A549 (cell line): ENCODE results near the gene SRP9. TPM values are rescaled to one million over a fixed set of nuclear protein-coding genes. Genes with fewer than 3 reads are reported as not detected.

Experiments used
- ATAC-seq, 2 experiments: fragments of 200-7000 bp in 1 of 2; fragments of >200 bp in 1 of 2; cut with Nextera tagmentation in 1 of 2; cut with Tn5 transposase in 1 of 2; 3 replicates each; pipeline versions ENCODE4 v1.8.0 to v1.9.1; 2018 to 2020; ENCODE audit warnings: mild to moderate bottlenecking in 1 of 2, moderate library complexity in 1 of 2
- CTCF ChIA-PET: fragments of 300-600 bp; sonication (Branson Sonifier 250); formaldehyde crosslinking; extraction: SDS; loops from one replicate; lab custom pipeline; 2021; ENCODE audit warnings: antibody characterized with exemption, inconsistent platforms; lab: Yijun Ruan, JAX
- POLR2A ChIA-PET: fragments of 350-600 bp; formaldehyde crosslinking; extraction: SDS; loops from one replicate; lab custom pipeline; 2021; ENCODE audit warnings: antibody characterized with exemption, inconsistent platforms; lab: Yijun Ruan, JAX
- DNase-seq, 2 experiments: peaks; one replicate each; pipeline versions ENCODE4 v3.0.0 to v3.0.0-alpha.2; 2011 to 2016; ENCODE audit warnings: low read depth in 1 of 2, low spot score in 1 of 2
- FAIRE-seq: peaks from 2 replicates; lab custom pipeline; 2011; peaks lifted over from hg19 to GRCh38; lab: Jason Lieb, UNC
- H3K27ac ChIP-seq, 2 experiments: fragments of >200 bp; sonication (Bioruptor Twin); formaldehyde crosslinking; 3 replicates each; pipeline ENCODE4 v1.5.1; 2016 to 2017
- H3K4me1 ChIP-seq: fragments of >200 bp; sonication (Bioruptor Twin); formaldehyde crosslinking; 3 replicates; pipeline ENCODE4 v1.6.1; 2016
- H3K4me2 ChIP-seq: fragments of >200 bp; sonication (Bioruptor Twin); formaldehyde crosslinking; 3 replicates; pipeline ENCODE4 v1.6.1; 2016
- H3K4me3 ChIP-seq: fragments of >200 bp; sonication (Bioruptor Twin); formaldehyde crosslinking; 3 replicates; pipeline ENCODE4 v1.5.1; 2016
- H3K9me3 ChIP-seq: fragments of >200 bp; sonication (Bioruptor Twin); formaldehyde crosslinking; 3 replicates; pipeline ENCODE4 v1.6.1; 2016
- CBX2 ChIP-seq: fragments of 200-600 bp; sonication (generic); IDR thresholded peaks from 2 replicates; pipeline ENCODE4 v1.6.1; 2016; ENCODE audit warnings: low read depth, mild to moderate bottlenecking, borderline replicate concordance
- CBX8 ChIP-seq: fragments of 200-600 bp; sonication (generic); IDR thresholded peaks from 2 replicates; pipeline ENCODE4 v1.6.1; 2016
- CEBPB ChIP-seq, 2 experiments: fragments of >200 bp in 1 of 2; sonication (Bioruptor Twin) in 1 of 2; formaldehyde crosslinking in 1 of 2; IDR thresholded peaks; 2 replicates each; pipeline ENCODE4 v1.6.1; 2012 to 2016
- EHMT2 ChIP-seq: fragments of 200-600 bp; sonication (generic); IDR thresholded peaks from 2 replicates; pipeline ENCODE4 v1.6.1; 2016; ENCODE audit warnings: antibody characterized with exemption, low read depth, mild to moderate bottlenecking, moderate library complexity
- EP300 ChIP-seq, 2 experiments: fragments of >200 bp; sonication (Bioruptor Twin); formaldehyde crosslinking; IDR thresholded peaks; 2 replicates in 1 of 2; 3 replicates in 1 of 2; pipeline ENCODE4 v1.6.1; 2016 to 2017
- ESRRA ChIP-seq: fragments of 150-350 bp; IDR thresholded peaks from 2 replicates; pipeline ENCODE4 v1.6.1; 2014; ENCODE audit warnings: mild to moderate bottlenecking, low read length, borderline replicate concordance
- GATA3 ChIP-seq: IDR thresholded peaks from 2 replicates; pipeline ENCODE4 v1.6.1; 2012; ENCODE audit warnings: borderline replicate concordance
- HDAC2 ChIP-seq: fragments of 200-600 bp; sonication (generic); IDR thresholded peaks from 2 replicates; pipeline ENCODE4 v1.6.1; 2016
- HEYL ChIP-seq: fragments of 250-450 bp; sonication (Bioruptor Pico); IDR thresholded peaks from 2 replicates; pipeline ENCODE4 v1.8.0; 2021; ENCODE audit warnings: mild to moderate bottlenecking, moderate library complexity
- HOXB13 ChIP-seq: fragments of 250-450 bp; sonication (Bioruptor Pico); IDR thresholded peaks from 2 replicates; pipeline ENCODE4 v1.5.0; 2020; ENCODE audit warnings: low read depth, mild to moderate bottlenecking, moderate library complexity
- HOXB5 ChIP-seq: fragments of 250-450 bp; sonication (Bioruptor Pico); IDR thresholded peaks from 2 replicates; pipeline ENCODE4 v1.5.0; 2020; ENCODE audit warnings: mild to moderate bottlenecking, moderate library complexity
- JUN ChIP-seq, 2 experiments: fragments of >200 bp; sonication (Bioruptor Twin); formaldehyde crosslinking; IDR thresholded peaks; 2 replicates in 1 of 2; 3 replicates in 1 of 2; pipeline ENCODE4 v1.6.1; 2016 to 2017
- KDM5A ChIP-seq: fragments of 200-600 bp; sonication (generic); IDR thresholded peaks from 2 replicates; pipeline ENCODE4 v1.6.1; 2016; ENCODE audit warnings: antibody characterized with exemption, mild to moderate bottlenecking
- PHF8 ChIP-seq: fragments of 200-600 bp; sonication (generic); IDR thresholded peaks from 2 replicates; pipeline ENCODE4 v1.6.1; 2016; ENCODE audit warnings: low read depth, mild to moderate bottlenecking, antibody characterized with exemption, moderate library complexity, borderline replicate concordance
- RAD21 ChIP-seq, 2 experiments: fragments of >200 bp in 1 of 2; sonication (Bioruptor Twin) in 1 of 2; formaldehyde crosslinking in 1 of 2; IDR thresholded peaks in 1 of 2; conservative IDR thresholded peaks in 1 of 2; 2 replicates in 1 of 2; 3 replicates in 1 of 2; pipeline ENCODE4 v1.6.1; 2012 to 2018; ENCODE audit warnings: inconsistent platforms in 1 of 2
- RCOR1 ChIP-seq: fragments of 150-350 bp; IDR thresholded peaks from 2 replicates; pipeline ENCODE4 v1.6.1; 2014; ENCODE audit warnings: antibody characterized with exemption, low read length, low read depth
- RFX5 ChIP-seq: fragments of 450-650 bp; IDR thresholded peaks from 2 replicates; pipeline ENCODE4 v1.7.1; 2014; ENCODE audit warnings: antibody characterized with exemption, mild to moderate bottlenecking, moderate library complexity
- SMC3 ChIP-seq: fragments of >200 bp; sonication (Bioruptor Twin); formaldehyde crosslinking; IDR thresholded peaks from 3 replicates; pipeline ENCODE4 v1.6.1; 2018; ENCODE audit warnings: inconsistent platforms
- SREBF2 ChIP-seq: fragments of 450-650 bp; IDR thresholded peaks from 2 replicates; pipeline ENCODE4 v1.6.1; 2014; ENCODE audit warnings: mild to moderate bottlenecking, moderate library complexity
- TFCP2L1 ChIP-seq: fragments of 250-450 bp; sonication (Bioruptor Pico); IDR thresholded peaks from 2 replicates; pipeline ENCODE4 v1.5.0; 2021; ENCODE audit warnings: mild to moderate bottlenecking
- ZNF302 ChIP-seq: fragments of 250-450 bp; sonication (Bioruptor Pico); IDR thresholded peaks from 2 replicates; pipeline ENCODE4 v1.9.0; 2021; ENCODE audit warnings: inconsistent platforms, mild to moderate bottlenecking, moderate library complexity
- WGBS: methylation state at CpG from one replicate; pipeline ENCODE4 v1.1.6; 2017; ENCODE audit errors: missing lambda C conversion rate; 5-methylcytosine and 5-hydroxymethylcytosine counted together
- polyA minus RNA-seq: library from RNA; depleted of rRNA, polyadenylated mRNA; stranded (reverse); fragments of >200 nt; gene quantifications from 2 replicates; pipeline ENCODE4 v1.2.3, GENCODE V29; 2011; rRNA and poly(A)+ RNA removed
- polyA plus RNA-seq, 4 experiments: library from polyadenylated mRNA; depleted of rRNA in 3 of 4; stranded (reverse); fragments of >200 nt; fragmentation: RNase III in 1 of 4; extraction: RNeasy Plus Mini Kit Qiagen cat#74134 plus additional on column Dnase treatment in 1 of 4; gene quantifications; 2 replicates in 3 of 4; 3 replicates in 1 of 4; pipeline ENCODE4 v1.2.3, GENCODE V29; 2011 to 2017
- TF ChIP-seq, protein P1 (sequence below): fragments of >200 bp; sonication (Bioruptor Twin); formaldehyde crosslinking; IDR thresholded peaks from 2 replicates; pipeline ENCODE4 v1.6.1; 2016
- TF ChIP-seq, protein P2 (sequence below): IDR thresholded peaks from 2 replicates; pipeline ENCODE4 v1.6.1; 2012
- TF ChIP-seq, protein P3 (sequence below): IDR thresholded peaks from 2 replicates; pipeline ENCODE4 v1.6.1; 2012
- TF ChIP-seq, protein P4 (sequence below): fragments of 450-650 bp; IDR thresholded peaks from 2 replicates; pipeline ENCODE4 v1.6.1; 2014; ENCODE audit warnings: antibody characterized with exemption
- TF ChIP-seq, protein P5 (sequence below): fragments of 150-350 bp; IDR thresholded peaks from 2 replicates; pipeline ENCODE4 v1.6.1; 2014; ENCODE audit warnings: low read depth, mild to moderate bottlenecking, low read length
- TF ChIP-seq, protein P6 (sequence below): IDR thresholded peaks from 2 replicates; pipeline ENCODE4 v1.6.1; 2012; ENCODE audit warnings: low read depth, borderline replicate concordance
- TF ChIP-seq, protein P7 (sequence below): fragments of 200-600 bp; sonication (generic); IDR thresholded peaks from 2 replicates; pipeline ENCODE4 v1.6.1; 2016; ENCODE audit warnings: antibody characterized with exemption, mild to moderate bottlenecking, moderate library complexity
- TF ChIP-seq, protein P8 (sequence below): fragments of >200 bp; sonication (Bioruptor Twin); formaldehyde crosslinking; IDR thresholded peaks from 3 replicates; pipeline ENCODE4 v1.5.1; 2016

SRP9 gene, protein sequence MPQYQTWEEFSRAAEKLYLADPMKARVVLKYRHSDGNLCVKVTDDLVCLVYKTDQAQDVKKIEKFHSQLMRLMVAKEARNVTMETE
- polyA plus RNA-seq (2011; rRNA removed) (512 and 629 TPM in 2 replicates), polyA plus RNA-seq (2017; fragmentation: RNase III; extraction: RNeasy Plus Mini Kit Qiagen cat#74134 plus additional on column Dnase treatment) (341 to 356 TPM (median 352 TPM) in 3 replicates), polyA minus RNA-seq (144 and 217 TPM in 2 replicates)
- 172 and 189 TPM in 2 replicates for polyA plus RNA-seq (2012; cell fraction: cytosol; rRNA removed)
- 80.1 and 189 TPM in 2 replicates for polyA plus RNA-seq (2012; cell fraction: nucleus; rRNA removed)

DNA sequence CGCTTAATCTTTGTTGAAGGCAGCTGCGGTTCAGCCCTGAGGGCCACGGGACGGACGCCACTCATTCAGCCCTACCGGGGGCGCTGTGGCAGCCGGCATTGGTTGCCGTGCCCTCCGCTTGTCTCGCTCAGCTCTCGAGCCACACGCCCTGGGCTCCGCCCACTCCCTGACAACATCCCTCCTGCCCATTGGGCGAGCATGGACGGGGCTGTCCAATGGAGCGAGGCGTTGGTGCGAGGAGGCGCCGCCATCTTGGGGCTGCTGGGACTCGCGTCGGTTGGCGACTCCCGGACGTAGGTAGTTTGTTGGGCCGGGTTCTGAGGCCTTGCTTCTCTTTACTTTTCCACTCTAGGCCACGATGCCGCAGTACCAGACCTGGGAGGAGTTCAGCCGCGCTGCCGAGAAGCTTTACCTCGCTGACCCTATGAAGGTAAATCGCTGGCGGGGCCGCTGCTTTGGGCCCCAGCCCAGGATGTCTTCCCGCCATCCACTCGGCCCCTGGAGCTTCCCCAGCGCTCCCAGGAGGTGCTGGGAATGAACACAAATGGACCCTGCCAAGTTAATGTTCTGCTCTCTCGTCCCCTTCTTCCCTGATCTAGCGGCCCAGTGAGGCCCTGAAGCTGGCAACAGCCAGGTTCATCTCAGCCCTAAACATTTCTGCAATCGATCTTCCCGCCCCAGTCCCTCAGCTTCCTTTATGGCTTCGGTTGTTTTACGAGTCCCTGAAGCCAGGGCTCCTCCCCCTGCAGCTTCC is at the start of gene SRP9:
TSS of gene SRP9 (plus strand) at position 244 of the 754 bp plus-strand sequence. CDS start at position 359, 115 bp downstream.
- 2% methylated on average over 33 of the region's 46 CpGs for WGBS
- DNase-seq (peak; percentile 92 to 98), FAIRE-seq (peak; percentile 99), ATAC-seq (peak; percentile 99 to 100)
- Histone ChIP-seq H3K4me2 (peak within 1 kb of the TSS; percentile 82), H3K4me1 (peaks cover 46% of the 10 kb centered on the region), H3K27ac (peak within 1 kb of the TSS; percentile 93 to 97), H3K4me3 (peak within 1 kb of the TSS; percentile 85), H3K9me3 (no peaks in the 10 kb centered on the region)
- CTCF ChIA-PET: interaction anchor here (0.7 to 20.2 kb wide), 62 partner anchors 8 to 323 kb away, joined by 3 to 429 read pairs (median 4); partner anchors contain the start of genes ENAH, EPHX1 and TMEM63A
- POLR2A ChIA-PET: interaction anchor here (0.5 to 3.1 kb wide), 33 partner anchors 9 to 329 kb away, joined by 3 to 58 read pairs (median 4); partner anchors contain the start of genes ENAH, EPHX1, H3-3A and PYCR2
- TF ChIP-seq JUN (IDR thresholded peaks at IDR 0.05) (peak; percentile 85 to 88; a peak in 4 of 5 replicates), KDM5A (peak; percentile 64), SREBF2 (no peak), PHF8 (peak; percentile 91), TFCP2L1 (CRISPR knock-in tag) (no peak), HEYL (no peak), RFX5 (peak; percentile 41; the same call in 1 of the 2 replicates), CBX2 (no peak), GATA3 (no peak), CEBPB (IDR thresholded peaks at IDR 0.05) (no peak), CBX8 (no peak), HOXB5 (CRISPR knock-in tag) (no peak), HOXB13 (no peak), RCOR1 (no peak), ZNF302 (no peak), ESRRA (no peak), RAD21 (conservative IDR thresholded peaks at IDR 0.05 in 1 of 2, IDR thresholded peaks at IDR 0.05 in 1 of 2) (peak; percentile 63 to 71), SMC3 (peak; percentile 76), HDAC2 (no peak), EHMT2 (no peak), EP300 (IDR thresholded peaks at IDR 0.05) (no peak)
- TF ChIP-seq, protein P1, sequence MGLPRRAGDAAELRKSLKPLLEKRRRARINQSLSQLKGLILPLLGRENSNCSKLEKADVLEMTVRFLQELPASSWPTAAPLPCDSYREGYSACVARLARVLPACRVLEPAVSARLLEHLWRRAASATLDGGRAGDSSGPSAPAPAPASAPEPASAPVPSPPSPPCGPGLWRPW: no peak
- TF ChIP-seq, protein P2, sequence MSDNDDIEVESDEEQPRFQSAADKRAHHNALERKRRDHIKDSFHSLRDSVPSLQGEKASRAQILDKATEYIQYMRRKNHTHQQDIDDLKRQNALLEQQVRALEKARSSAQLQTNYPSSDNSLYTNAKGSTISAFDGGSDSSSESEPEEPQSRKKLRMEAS: peak; percentile 80
- TF ChIP-seq, protein P3, sequence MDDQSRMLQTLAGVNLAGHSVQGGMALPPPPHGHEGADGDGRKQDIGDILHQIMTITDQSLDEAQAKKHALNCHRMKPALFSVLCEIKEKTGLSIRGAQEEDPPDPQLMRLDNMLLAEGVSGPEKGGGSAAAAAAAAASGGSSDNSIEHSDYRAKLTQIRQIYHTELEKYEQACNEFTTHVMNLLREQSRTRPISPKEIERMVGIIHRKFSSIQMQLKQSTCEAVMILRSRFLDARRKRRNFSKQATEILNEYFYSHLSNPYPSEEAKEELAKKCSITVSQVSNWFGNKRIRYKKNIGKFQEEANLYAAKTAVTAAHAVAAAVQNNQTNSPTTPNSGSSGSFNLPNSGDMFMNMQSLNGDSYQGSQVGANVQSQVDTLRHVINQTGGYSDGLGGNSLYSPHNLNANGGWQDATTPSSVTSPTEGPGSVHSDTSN: no peak
- TF ChIP-seq, protein P4, sequence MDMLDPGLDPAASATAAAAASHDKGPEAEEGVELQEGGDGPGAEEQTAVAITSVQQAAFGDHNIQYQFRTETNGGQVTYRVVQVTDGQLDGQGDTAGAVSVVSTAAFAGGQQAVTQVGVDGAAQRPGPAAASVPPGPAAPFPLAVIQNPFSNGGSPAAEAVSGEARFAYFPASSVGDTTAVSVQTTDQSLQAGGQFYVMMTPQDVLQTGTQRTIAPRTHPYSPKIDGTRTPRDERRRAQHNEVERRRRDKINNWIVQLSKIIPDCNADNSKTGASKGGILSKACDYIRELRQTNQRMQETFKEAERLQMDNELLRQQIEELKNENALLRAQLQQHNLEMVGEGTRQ: peak; percentile 13; the same call in 1 of the 2 replicates
- TF ChIP-seq, protein P5, sequence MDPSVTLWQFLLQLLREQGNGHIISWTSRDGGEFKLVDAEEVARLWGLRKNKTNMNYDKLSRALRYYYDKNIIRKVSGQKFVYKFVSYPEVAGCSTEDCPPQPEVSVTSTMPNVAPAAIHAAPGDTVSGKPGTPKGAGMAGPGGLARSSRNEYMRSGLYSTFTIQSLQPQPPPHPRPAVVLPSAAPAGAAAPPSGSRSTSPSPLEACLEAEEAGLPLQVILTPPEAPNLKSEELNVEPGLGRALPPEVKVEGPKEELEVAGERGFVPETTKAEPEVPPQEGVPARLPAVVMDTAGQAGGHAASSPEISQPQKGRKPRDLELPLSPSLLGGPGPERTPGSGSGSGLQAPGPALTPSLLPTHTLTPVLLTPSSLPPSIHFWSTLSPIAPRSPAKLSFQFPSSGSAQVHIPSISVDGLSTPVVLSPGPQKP: no peak
- TF ChIP-seq, protein P6, sequence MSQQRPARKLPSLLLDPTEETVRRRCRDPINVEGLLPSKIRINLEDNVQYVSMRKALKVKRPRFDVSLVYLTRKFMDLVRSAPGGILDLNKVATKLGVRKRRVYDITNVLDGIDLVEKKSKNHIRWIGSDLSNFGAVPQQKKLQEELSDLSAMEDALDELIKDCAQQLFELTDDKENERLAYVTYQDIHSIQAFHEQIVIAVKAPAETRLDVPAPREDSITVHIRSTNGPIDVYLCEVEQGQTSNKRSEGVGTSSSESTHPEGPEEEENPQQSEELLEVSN: peak; percentile 60; the same call in 1 of the 2 replicates
- TF ChIP-seq, protein P7, sequence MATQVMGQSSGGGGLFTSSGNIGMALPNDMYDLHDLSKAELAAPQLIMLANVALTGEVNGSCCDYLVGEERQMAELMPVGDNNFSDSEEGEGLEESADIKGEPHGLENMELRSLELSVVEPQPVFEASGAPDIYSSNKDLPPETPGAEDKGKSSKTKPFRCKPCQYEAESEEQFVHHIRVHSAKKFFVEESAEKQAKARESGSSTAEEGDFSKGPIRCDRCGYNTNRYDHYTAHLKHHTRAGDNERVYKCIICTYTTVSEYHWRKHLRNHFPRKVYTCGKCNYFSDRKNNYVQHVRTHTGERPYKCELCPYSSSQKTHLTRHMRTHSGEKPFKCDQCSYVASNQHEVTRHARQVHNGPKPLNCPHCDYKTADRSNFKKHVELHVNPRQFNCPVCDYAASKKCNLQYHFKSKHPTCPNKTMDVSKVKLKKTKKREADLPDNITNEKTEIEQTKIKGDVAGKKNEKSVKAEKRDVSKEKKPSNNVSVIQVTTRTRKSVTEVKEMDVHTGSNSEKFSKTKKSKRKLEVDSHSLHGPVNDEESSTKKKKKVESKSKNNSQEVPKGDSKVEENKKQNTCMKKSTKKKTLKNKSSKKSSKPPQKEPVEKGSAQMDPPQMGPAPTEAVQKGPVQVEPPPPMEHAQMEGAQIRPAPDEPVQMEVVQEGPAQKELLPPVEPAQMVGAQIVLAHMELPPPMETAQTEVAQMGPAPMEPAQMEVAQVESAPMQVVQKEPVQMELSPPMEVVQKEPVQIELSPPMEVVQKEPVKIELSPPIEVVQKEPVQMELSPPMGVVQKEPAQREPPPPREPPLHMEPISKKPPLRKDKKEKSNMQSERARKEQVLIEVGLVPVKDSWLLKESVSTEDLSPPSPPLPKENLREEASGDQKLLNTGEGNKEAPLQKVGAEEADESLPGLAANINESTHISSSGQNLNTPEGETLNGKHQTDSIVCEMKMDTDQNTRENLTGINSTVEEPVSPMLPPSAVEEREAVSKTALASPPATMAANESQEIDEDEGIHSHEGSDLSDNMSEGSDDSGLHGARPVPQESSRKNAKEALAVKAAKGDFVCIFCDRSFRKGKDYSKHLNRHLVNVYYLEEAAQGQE: peak; percentile 33; the same call in 1 of the 2 replicates
- TF ChIP-seq, protein P8, sequence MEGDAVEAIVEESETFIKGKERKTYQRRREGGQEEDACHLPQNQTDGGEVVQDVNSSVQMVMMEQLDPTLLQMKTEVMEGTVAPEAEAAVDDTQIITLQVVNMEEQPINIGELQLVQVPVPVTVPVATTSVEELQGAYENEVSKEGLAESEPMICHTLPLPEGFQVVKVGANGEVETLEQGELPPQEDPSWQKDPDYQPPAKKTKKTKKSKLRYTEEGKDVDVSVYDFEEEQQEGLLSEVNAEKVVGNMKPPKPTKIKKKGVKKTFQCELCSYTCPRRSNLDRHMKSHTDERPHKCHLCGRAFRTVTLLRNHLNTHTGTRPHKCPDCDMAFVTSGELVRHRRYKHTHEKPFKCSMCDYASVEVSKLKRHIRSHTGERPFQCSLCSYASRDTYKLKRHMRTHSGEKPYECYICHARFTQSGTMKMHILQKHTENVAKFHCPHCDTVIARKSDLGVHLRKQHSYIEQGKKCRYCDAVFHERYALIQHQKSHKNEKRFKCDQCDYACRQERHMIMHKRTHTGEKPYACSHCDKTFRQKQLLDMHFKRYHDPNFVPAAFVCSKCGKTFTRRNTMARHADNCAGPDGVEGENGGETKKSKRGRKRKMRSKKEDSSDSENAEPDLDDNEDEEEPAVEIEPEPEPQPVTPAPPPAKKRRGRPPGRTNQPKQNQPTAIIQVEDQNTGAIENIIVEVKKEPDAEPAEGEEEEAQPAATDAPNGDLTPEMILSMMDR: peak; percentile 82
